ENCODE measurements around the gene BMP7. TPM values are rescaled to one million over a fixed set of nuclear protein-coding genes. Genes with fewer than 3 reads are reported as not detected.

BMP7 gene
- total and polyA plus RNA-seq, 10 donors = 0.26 to 1.5 (median 0.75) TPM; not detected in 1

- Histone ChIP-seq H3K27me3 (replicated peaks in 1 of 7) (peaks cover 0 to 100% (median 27%) of the 10 kb centered on the region in 7 donors), H3K27ac (no peak overlapping the region), H3K4me1 (peaks cover 0 to 3% (median 0%) of the 10 kb centered on the region in 6 donors), H3K36me3 (no peaks in the 10 kb centered on the region), H3K9me3 (no peaks in the 10 kb centered on the region), H3K4me3 (no peak overlapping the region)
- TF ChIP-seq POLR2A (IDR thresholded peaks at IDR 0.05) (no peak), POLR2AphosphoS5 (IDR thresholded peaks at IDR 0.05) (no peak)
- TF ChIP-seq, protein P1, sequence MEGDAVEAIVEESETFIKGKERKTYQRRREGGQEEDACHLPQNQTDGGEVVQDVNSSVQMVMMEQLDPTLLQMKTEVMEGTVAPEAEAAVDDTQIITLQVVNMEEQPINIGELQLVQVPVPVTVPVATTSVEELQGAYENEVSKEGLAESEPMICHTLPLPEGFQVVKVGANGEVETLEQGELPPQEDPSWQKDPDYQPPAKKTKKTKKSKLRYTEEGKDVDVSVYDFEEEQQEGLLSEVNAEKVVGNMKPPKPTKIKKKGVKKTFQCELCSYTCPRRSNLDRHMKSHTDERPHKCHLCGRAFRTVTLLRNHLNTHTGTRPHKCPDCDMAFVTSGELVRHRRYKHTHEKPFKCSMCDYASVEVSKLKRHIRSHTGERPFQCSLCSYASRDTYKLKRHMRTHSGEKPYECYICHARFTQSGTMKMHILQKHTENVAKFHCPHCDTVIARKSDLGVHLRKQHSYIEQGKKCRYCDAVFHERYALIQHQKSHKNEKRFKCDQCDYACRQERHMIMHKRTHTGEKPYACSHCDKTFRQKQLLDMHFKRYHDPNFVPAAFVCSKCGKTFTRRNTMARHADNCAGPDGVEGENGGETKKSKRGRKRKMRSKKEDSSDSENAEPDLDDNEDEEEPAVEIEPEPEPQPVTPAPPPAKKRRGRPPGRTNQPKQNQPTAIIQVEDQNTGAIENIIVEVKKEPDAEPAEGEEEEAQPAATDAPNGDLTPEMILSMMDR (IDR thresholded peaks at IDR 0.05 in 8 of 11, conservative IDR thresholded peaks at IDR 0.05 in 3 of 11) = no peak
- no peak for DNase-seq
- intact Hi-C loops (cut with DNase I; ENCODE audit: low total_unique reads) = no loop called here
- WGBS, 5 donors = 27 to 38% (median 35%) methylated on average over 21 of the region's 21 CpGs
Measured at GRCh38 chr20:57259121-57259937, 7.1 kb downstream of the BMP7 start.

DNA sequence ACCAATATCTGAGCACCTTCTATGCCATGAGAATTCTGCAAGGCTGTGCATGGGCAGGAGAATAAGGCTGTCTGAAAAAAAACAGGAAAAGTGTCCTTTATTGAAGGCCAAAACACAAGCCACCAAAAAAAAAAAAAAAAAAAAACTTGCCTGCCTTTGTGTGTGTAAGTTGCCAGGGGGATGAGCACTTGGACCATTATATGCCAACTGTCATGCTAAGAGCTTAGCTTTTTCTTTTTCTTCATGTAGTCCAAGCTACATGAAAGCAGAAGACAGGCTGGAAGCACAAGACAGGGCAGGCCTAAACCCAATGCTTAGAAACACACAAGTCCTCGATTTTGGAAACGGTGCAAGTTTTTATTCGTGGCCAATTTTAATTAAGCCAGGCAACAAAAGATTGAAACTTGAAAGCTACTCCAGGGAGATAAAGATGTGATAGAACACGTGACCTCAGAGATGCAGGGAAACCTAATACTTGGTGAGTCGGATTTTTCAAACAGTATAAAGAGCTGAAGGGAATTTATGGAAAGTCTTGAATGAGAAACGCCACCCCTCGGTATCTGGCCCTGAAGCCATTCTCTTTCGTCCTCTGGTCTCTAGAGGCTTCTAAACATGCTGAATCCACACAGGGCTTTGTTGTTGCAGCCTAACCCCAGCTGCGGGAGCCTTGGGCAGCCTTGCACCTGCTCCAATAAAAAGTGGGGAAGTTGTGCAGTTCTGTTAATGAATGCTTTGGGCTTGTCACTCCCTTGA lies 8.6 kb downstream of the BMP7 start:
- TF ChIP-seq, protein P1 (IDR thresholded peaks at IDR 0.05 in 8 of 11, conservative IDR thresholded peaks at IDR 0.05 in 3 of 11) = no peak
- TF ChIP-seq POLR2A (IDR thresholded peaks at IDR 0.05) (no peak), POLR2AphosphoS5 (IDR thresholded peaks at IDR 0.05) (no peak)
- no peak overlapping the region for H3K4me3 ChIP-seq
- intact Hi-C loops (cut with DNase I; ENCODE audit: low total_unique reads) = no loop called here
- no peak overlapping the region for H3K27ac ChIP-seq
- WGBS, 5 donors = 57 to 66% (median 64%) methylated on average over 9 of the region's 9 CpGs
- H3K27me3 ChIP-seq (replicated peaks in 1 of 7) = peaks cover 0 to 99% (median 15%) of the 10 kb centered on the region in 7 donors
- no peaks in the 10 kb centered on the region for H3K9me3 ChIP-seq
- no peaks in the 10 kb centered on the region for H3K4me1 ChIP-seq
- no peaks in the 10 kb centered on the region for H3K36me3 ChIP-seq
- DNase-seq = no peak

GRCh38 chr20:57256908-57257307 lies 9.5 kb downstream of the BMP7 start:
- intact Hi-C loops (cut with DNase I; ENCODE audit: low total_unique reads) = no loop called here
- peaks cover 0 to 95% (median 15%) of the 10 kb centered on the region in 7 donors for H3K27me3 ChIP-seq (replicated peaks in 1 of 7)
- 84 to 91% (median 89%) methylated on average over 6 of the region's 6 CpGs for WGBS, 5 donors
- H3K4me3 ChIP-seq = no peak overlapping the region
- no peaks in the 10 kb centered on the region for H3K9me3 ChIP-seq
- TF ChIP-seq POLR2A (IDR thresholded peaks at IDR 0.05) (no peak), POLR2AphosphoS5 (IDR thresholded peaks at IDR 0.05) (no peak)
- TF ChIP-seq, protein P1 (IDR thresholded peaks at IDR 0.05 in 8 of 11, conservative IDR thresholded peaks at IDR 0.05 in 3 of 11) = no peak
- H3K27ac ChIP-seq = no peak overlapping the region
- no peak for DNase-seq
- H3K4me1 ChIP-seq = no peaks in the 10 kb centered on the region
- H3K36me3 ChIP-seq = no peaks in the 10 kb centered on the region

DNA sequence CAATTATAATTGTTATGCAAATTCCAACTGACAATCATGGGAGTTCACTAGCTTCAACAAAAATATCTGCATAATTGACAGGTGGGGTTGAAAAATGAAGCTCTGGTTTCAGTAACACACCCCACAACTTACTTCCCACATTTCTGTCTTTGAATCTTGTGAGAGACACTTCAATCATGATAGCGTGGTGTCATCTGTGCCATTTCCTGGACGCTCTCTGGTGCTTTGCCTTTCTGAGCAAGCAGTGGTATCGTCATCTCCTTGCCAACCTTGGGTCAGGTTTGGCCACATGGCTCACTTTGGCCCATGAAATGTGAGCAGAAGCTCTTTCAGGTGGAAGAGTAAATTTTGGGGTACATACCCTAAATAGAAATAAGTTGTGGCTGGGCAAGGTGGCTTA lies 10.2 kb downstream of the BMP7 start:
- Histone ChIP-seq H3K4me1 (no peaks in the 10 kb centered on the region), H3K4me3 (no peak overlapping the region), H3K27ac (no peak overlapping the region), H3K27me3 (replicated peaks in 1 of 7) (peaks cover 0 to 94% (median 15%) of the 10 kb centered on the region in 7 donors), H3K36me3 (no peaks in the 10 kb centered on the region), H3K9me3 (no peaks in the 10 kb centered on the region)
- intact Hi-C loops (cut with DNase I; ENCODE audit: low total_unique reads) = no loop called here
- DNase-seq = no peak
- WGBS, 5 donors = 78 to 90% (median 84%) methylated on average over 3 of the region's 3 CpGs
- TF ChIP-seq POLR2AphosphoS5 (IDR thresholded peaks at IDR 0.05) = no peak
- TF ChIP-seq, protein P1 (IDR thresholded peaks at IDR 0.05 in 8 of 11, conservative IDR thresholded peaks at IDR 0.05 in 3 of 11) = no peak
- no peak for TF ChIP-seq POLR2A (IDR thresholded peaks at IDR 0.05)

Data from spleen (tissue), 11 donors.